ENCODE results near the gene MYO15B.

MYO15B gene

DNA sequence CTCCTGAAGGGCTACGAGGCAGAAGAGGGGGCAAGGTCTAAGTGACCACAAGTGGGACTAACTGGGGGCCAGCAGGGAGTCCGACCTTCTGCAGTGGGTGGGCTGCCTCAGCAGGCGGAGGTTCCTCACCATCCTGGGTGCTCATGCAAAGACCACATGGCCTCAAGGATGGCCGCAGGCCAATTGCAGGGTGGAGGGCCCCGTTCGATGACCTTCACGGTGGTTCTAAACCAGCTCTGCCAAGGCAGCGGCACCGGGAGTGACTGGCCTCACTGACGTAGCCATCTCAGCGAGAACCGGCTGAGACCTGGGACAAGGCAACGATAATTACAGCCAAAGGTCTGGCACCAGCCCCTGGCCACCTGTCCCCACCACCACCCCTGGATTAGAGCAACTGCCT lies 51.3 kb downstream of the MYO15B start:
- DNase-seq (ENCODE audit: low read depth in 1 of 2, low spot score in 1 of 2) = no peak
- H3K4me3 ChIP-seq (replicated peaks; ENCODE audit: insufficient read depth, low read length) = no peak overlapping the region

GRCh38 chr17:75639327-75639726 lies 51.7 kb downstream of the MYO15B start:
- TF ChIP-seq POLR2AphosphoS5 (IDR thresholded peaks at IDR 0.05; ENCODE audit: low read depth) (no peak), REST (IDR thresholded peaks at IDR 0.05; ENCODE audit: insufficient replicate concordance, low read depth) (no peak), GABPA (IDR thresholded peaks at IDR 0.05; ENCODE audit: low read depth) (no peak), SPI1 (IDR thresholded peaks at IDR 0.05; ENCODE audit: borderline replicate concordance, low read depth) (no peak)
- TF ChIP-seq, protein P1, sequence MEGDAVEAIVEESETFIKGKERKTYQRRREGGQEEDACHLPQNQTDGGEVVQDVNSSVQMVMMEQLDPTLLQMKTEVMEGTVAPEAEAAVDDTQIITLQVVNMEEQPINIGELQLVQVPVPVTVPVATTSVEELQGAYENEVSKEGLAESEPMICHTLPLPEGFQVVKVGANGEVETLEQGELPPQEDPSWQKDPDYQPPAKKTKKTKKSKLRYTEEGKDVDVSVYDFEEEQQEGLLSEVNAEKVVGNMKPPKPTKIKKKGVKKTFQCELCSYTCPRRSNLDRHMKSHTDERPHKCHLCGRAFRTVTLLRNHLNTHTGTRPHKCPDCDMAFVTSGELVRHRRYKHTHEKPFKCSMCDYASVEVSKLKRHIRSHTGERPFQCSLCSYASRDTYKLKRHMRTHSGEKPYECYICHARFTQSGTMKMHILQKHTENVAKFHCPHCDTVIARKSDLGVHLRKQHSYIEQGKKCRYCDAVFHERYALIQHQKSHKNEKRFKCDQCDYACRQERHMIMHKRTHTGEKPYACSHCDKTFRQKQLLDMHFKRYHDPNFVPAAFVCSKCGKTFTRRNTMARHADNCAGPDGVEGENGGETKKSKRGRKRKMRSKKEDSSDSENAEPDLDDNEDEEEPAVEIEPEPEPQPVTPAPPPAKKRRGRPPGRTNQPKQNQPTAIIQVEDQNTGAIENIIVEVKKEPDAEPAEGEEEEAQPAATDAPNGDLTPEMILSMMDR (IDR thresholded peaks at IDR 0.05; ENCODE audit: insufficient read depth, low read length) = no peak
- no peak overlapping the region for H3K27ac ChIP-seq (replicated peaks)
- no peak for DNase-seq (ENCODE audit: low read depth in 1 of 2, low spot score in 1 of 2)
- H3K4me3 ChIP-seq (replicated peaks; ENCODE audit: insufficient read depth, low read length) = no peak overlapping the region
- no peaks in the 10 kb centered on the region for H3K27me3 ChIP-seq (ENCODE audit: insufficient read depth, poor library complexity, severe bottlenecking)

More for the DNA sequence above, 51.3 kb downstream of the MYO15B start:
- Histone ChIP-seq H3K27me3 (ENCODE audit: insufficient read depth, poor library complexity, severe bottlenecking) (no peaks in the 10 kb centered on the region), H3K27ac (replicated peaks) (no peak overlapping the region)
- TF ChIP-seq POLR2AphosphoS5 (IDR thresholded peaks at IDR 0.05; ENCODE audit: low read depth) = no peak
- TF ChIP-seq, protein P1 (IDR thresholded peaks at IDR 0.05; ENCODE audit: insufficient read depth, low read length) = no peak
- no peak for TF ChIP-seq REST (IDR thresholded peaks at IDR 0.05; ENCODE audit: insufficient replicate concordance, low read depth)
- no peak for TF ChIP-seq GABPA (IDR thresholded peaks at IDR 0.05; ENCODE audit: low read depth)
- no peak for TF ChIP-seq SPI1 (IDR thresholded peaks at IDR 0.05; ENCODE audit: borderline replicate concordance, low read depth)

- no peak for DNase-seq (ENCODE audit: low read depth in 1 of 2, low spot score in 1 of 2)
- Histone ChIP-seq H3K4me3 (replicated peaks; ENCODE audit: insufficient read depth, low read length) (no peak overlapping the region), H3K27ac (replicated peaks) (no peak overlapping the region), H3K27me3 (ENCODE audit: insufficient read depth, poor library complexity, severe bottlenecking) (no peaks in the 10 kb centered on the region)
- no peak for TF ChIP-seq REST (IDR thresholded peaks at IDR 0.05; ENCODE audit: insufficient replicate concordance, low read depth)
- TF ChIP-seq, protein P1 (IDR thresholded peaks at IDR 0.05; ENCODE audit: insufficient read depth, low read length) = no peak
- TF ChIP-seq SPI1 (IDR thresholded peaks at IDR 0.05; ENCODE audit: borderline replicate concordance, low read depth) = no peak
- TF ChIP-seq POLR2AphosphoS5 (IDR thresholded peaks at IDR 0.05; ENCODE audit: low read depth) = no peak
- no peak for TF ChIP-seq GABPA (IDR thresholded peaks at IDR 0.05; ENCODE audit: low read depth)
Observed at GRCh38 chr17:75639771-75640555, 52.4 kb downstream of the MYO15B start.
